GM19397 (cell line): ENCODE data around the gene ARHGAP31.
A peak's percentile ranks its signal among the peaks of the same experiment; 100 is the strongest.

ENCODE experiments used
- ATAC-seq: cut with Tn5 transposase; IDR thresholded peaks from one replicate; pipeline ENCODE4 v1.9.1; 2021; ENCODE audit warnings: mild to moderate bottlenecking, moderate library complexity; ENCODE audit not compliant: unreplicated experiment

Gene ARHGAP31

DNA sequence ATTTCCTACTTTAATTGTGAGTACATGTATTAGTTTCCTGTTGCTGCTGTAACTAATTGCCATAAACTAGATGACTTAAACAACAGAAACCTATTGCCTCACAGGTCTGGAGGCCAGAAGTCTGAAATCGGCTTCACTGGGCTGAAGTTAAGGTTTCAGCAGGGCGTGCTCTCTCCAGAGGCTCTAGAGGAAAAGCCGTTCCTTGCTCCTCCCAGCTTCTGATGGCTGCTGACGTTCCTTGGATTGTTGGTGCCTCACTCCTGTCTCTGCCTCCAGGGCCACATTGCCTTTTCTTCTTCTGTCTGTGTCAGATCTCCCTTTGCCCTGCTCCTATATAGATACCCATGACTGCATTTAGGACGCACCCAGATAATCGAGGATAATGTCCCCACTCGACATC lies 80.9 kb downstream of the ARHGAP31 start:
- ATAC-seq, result no peak

DNA sequence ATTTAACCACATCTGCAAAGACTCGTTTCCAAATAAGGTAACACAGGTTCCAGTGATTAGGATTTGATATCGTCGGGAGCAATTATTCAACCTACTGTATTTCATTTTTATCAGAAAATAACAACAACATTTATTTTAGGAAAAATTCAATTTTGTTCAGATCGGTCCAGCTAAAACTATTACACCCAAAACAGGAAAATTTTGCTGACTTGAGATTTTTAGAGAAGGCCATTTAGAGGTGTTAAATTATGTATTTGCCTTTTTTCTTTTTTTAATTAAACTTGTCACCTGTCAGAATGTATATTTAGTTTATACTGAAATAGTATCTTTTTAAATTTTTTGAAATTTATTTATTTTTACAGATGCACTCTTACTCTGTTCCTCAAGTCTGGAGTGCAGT lies 81.3 kb downstream of the ARHGAP31 start:
- ATAC-seq, result no peak

DNA sequence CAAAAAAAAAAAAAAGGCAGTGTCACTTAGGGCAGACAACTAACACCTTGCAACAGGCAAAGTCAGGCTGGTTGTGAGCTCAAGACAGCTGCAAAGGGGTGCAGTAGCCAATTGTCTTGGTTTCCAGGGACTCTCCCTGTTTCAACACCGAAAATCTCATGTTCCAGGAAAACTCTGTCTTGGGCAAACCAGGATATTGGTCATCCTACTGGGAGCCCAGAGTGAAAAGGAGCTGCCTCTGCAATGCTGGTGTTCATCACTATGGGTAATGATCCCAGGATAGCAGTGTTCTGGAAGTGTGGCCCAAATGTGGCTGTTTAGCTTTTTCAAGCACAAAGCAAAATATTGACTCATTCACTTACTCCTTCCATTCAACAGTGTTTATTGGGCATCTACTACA lies 82.6 kb downstream of the ARHGAP31 start:
- no peak for ATAC-seq

DNA sequence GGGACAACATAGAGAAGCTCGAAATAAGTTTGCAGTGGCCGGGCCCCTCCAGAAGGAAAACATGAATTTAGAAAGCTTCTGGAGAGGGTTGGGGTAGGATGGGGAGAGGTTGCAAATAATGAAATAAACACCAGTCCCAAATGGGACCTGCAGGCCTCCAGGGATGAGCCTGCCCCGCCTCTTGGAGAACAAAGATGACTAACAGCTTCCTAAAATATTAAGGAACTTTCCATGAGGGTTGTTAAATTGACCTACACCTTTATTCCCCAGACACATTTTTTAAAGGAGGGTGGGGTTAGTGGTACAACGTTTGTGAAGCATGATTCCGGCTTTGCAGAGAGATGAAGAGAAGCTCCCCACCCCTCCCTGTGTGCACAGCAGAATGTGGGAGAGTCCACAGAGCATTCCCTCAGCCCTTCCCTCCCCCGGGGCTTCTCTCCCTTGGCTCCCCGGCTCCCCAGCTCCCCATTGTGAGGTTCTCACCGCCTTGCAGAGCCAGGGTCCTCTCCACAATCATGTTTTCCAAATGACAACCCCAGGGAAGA lies 84.1 kb downstream of the ARHGAP31 start:
- no peak for ATAC-seq

GRCh38 chr3:119380697-119381096 lies 86.5 kb downstream of the ARHGAP31 start:
- no peak for ATAC-seq

- ATAC-seq, result no peak
Measured at GRCh38 chr3:119382134-119382533, 88.0 kb downstream of the ARHGAP31 start.

- no peak for ATAC-seq
Measured at GRCh38 chr3:119388577-119388976, 94.4 kb downstream of the ARHGAP31 start.

GRCh38 chr3:119395923-119396358 lies 101.8 kb downstream of the ARHGAP31 start:
- no peak for ATAC-seq

DNA sequence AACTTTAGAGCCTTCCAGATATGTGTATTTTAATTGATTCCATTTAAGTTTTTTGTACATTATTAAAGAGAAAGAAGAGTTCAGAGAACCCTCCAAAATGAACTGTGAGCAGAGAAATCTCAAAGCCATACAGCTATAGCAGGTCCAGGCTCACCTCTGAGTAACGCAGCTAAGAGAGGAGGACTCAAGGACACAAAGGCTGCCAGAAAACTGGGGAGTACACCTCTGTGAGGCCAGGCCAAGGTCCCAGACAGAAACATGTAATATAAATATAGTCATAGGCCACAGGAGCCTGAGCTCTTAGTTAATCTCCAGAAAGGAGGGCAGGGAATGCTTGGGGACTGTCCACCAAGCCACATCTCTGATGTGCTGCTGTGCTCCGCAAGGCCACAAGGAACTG lies 102.7 kb downstream of the ARHGAP31 start:
- no peak for ATAC-seq

DNA sequence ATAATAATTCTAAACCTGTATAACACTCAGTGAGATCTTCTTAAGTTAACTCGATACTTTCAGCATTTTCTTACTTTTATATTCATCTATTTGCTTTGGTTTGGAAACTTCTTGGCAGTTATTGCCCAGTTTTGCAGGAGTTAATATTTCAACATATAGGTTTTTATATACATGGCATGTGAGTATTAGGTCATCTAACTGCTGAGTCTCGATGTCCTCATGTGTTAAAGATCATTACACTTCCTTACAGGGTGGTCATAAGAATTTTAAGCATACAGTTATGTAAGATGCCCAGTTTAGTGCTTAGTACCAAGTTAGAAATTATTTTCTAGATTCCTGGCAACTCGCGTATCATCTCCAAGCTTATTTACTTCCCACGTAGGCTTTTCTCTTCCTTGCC lies 106.3 kb downstream of the ARHGAP31 start:
- no peak for ATAC-seq

GRCh38 chr3:119401069-119401468 lies 106.9 kb downstream of the ARHGAP31 start:
- peak; percentile 40 for ATAC-seq

DNA sequence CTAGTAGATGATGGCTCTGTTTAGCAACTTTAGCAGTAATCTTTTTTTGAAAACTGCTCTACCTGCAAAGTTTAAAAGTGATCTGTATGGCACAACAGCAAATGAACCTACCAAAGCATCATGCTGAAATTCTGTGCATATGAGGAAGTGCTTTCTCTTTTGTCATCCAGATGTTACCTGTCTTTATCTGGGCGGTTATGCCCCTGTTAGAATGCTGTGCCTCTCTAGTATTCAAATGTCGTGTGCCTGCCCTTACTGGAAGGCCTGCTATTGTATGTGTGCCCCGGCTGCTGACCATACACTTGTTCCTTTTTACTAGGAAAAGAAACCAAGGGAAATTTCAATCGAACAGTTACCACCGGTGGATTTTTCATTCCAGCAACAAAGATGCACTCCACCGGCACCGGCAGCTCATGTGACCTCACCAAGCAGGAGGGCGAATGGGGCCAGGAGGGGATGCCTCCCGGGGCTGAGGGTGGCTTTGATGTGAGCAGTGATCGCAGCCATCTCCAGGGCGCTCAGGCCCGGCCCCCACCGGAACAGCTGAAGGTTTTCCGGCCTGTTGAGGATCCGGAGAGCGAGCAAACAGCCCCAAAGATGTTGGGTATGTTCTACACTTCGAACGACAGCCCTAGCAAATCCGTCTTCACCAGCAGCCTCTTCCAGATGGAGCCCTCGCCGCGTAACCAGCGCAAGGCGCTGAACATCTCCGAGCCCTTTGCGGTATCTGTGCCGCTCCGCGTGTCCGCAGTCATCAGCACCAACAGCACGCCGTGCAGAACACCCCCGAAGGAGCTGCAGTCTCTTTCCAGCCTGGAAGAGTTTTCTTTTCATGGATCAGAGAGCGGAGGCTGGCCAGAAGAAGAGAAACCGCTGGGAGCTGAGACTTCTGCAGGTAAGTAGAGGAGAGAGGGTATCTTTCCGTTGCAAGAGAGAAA lies 107.6 kb downstream of the ARHGAP31 start:
- peak; percentile 52 for ATAC-seq

- ATAC-seq, result no peak
Measured at GRCh38 chr3:119402791-119403190, 108.6 kb downstream of the ARHGAP31 start.

DNA sequence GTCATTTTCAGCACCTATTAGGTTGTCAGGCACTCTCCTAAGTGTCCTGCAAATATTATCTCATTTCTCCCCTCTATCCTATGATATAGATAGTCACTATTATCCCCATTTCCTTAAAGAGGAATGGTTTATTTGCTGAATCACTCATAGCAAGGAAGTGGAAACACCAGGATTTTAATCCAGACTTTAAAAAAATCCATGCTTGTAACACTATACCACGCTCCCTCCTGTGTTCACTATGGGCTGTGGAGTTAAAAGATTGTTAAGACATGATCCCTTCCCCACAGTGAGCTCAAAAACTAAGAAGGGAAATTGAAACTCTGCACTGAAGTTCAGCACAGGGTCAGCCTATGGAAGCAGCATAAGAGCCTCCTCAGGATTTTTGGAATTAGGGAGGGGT lies 109.0 kb downstream of the ARHGAP31 start:
- ATAC-seq, result no peak

- no peak for ATAC-seq
Measured at GRCh38 chr3:119405315-119405714, 111.1 kb downstream of the ARHGAP31 start.

- ATAC-seq, result peak; percentile 79
Measured at GRCh38 chr3:119408243-119408950, 114.2 kb downstream of the ARHGAP31 start.

DNA sequence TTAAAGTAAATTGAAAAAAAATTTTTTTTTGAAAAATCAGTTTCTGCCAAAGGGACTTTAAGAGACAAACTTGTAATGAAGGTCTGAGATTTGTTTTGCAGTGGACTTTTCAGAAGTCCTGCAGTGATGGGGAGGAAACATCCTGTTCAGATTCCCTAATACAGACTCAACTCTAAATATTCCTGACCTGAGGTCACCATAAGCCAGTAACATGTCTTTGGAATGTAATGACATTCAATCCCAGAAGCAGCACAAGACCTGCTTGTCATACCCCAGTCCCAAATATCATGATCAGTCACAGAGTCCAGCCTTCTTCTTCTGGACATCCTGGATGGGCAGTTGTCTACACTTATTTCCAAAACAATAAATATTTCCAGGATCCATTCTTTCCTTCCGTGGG lies 115.7 kb downstream of the ARHGAP31 start:
- no peak for ATAC-seq

DNA sequence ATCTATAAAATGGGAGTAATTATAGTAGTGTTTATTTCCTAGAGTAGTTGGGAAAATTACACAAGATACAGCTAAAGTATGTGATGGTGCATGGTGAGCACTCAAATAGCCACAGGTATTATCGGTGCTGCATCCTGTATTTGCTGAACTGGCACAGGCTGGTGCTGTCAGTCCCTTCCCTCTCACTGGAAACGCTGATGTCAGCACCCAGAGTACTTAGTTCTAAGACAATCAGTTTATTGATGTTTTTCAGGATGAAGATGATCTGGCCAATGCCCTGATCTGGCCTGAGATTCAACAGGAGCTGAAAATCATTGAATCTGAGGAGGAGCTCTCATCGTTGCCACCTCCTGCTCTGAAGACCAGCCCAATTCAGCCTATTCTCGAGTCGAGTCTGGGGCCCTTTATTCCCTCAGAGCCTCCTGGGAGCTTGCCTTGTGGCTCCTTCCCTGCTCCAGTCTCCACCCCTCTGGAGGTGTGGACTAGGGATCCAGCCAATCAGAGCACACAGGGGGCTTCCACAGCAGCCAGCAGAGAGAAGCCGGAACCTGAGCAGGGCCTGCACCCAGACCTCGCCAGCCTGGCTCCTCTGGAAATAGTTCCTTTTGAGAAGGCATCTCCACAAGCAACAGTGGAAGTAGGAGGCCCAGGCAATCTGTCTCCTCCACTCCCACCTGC lies 119.6 kb downstream of the ARHGAP31 start:
- no peak for ATAC-seq

DNA sequence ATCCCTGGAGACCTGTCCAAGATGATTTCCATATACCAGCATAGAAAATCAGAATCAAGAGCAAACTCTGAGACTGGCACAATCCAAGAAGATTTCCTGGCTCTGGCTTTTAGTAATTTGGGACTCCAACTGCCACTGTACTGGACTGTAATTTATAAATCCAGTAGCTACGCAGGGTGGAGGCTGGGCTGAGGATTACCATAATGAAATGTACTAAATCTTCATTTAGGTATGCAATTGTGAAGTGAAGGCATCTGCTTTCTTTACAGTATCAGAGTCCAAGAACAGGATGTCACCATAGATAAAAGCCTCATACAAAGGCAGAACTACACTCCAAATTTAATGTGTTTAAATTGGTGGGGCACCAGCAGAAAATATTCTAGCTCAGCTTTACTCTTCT lies 122.7 kb downstream of the ARHGAP31 start:
- ATAC-seq, result no peak

- no peak for ATAC-seq
Measured at GRCh38 chr3:119417771-119418512, 123.8 kb downstream of the ARHGAP31 start.

DNA sequence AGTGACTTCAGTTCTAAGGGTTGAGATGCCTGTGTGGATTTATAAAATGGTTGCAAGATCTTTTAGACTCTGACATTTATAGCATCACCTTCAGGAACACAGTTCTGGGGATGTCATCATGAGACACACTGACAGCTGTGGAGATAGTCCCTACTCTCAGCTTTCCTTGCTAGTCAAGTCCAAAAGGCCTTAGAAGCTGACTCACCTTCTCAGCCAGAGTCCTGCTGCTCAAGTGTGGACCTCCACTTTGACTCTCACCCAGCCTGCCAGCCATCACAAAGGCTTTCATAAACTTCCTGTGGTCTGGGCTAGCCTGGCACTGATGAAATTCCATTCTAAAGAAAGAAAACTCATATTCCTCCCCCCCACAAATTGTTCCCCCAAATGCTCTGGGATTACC lies 124.5 kb downstream of the ARHGAP31 start:
- ATAC-seq, result no peak
